Measurements from ENCODE around the gene ZNF611.
"Not testable (repeated sequence)": the region's sequence is repeated elsewhere in the genome, so short reads cannot be mapped to it uniquely, and the experiment has no call there.

ZNF611 gene

GRCh38 chr19:52681216-52681615 is 53.6 kb downstream of the ZNF611 start:
- not testable (repeated sequence) for DNase-seq

- no peak for DNase-seq
Observed at GRCh38 chr19:52679598-52679997, 55.2 kb downstream of the ZNF611 start.

- not testable (repeated sequence) for DNase-seq
Observed at GRCh38 chr19:52675239-52675638, 59.6 kb downstream of the ZNF611 start.

DNA sequence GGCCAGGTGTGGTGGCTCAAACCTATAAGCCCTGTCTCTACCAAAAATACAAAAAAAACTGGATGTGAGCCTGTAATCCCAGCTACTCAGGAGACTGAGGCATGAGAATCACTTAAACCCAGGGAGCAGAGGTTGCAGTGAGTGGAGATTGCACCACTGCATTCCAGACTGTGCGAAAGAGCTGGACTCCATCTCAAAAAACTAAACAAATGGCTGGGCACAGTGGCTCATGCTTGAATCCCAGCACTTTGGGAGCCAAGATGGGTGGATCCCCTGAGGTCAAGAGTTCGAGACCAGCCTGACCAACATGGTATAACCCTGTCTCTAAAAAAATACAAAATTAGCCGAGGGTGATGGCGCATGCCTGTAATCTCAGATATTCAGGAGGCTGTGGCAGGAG is 61.8 kb downstream of the ZNF611 start:
- no peak for DNase-seq

GRCh38 chr19:52670046-52670445 is 64.8 kb downstream of the ZNF611 start:
- peak in 34 of 56 donors; percentile 1 to 82 (median 38) for DNase-seq

GRCh38 chr19:52669586-52669985 is 65.3 kb downstream of the ZNF611 start:
- DNase-seq: peak in 7 of 56 donors; percentile 0 to 19 (median 3)

- no peak for DNase-seq
Observed at GRCh38 chr19:52667972-52668371, 66.9 kb downstream of the ZNF611 start.

DNA sequence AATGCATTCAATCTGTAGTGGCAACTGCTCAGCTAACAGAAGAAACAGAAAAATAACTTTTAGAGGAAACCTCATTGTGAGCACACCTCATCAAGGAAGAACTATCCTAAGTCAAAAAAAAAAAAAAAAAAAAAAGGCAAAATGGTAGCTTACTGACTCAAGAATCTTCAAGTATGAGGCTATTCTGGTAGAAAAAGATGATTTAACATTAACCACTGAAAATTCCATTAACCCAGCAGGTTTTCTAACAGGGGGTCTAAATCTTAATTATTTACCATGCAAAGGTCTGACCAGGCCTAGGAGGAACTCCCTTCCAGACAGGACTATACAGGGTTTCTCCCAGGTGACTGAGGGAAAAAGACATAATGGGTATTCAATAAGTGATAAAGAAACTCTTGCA is 68.3 kb downstream of the ZNF611 start:
- DNase-seq: no peak

GRCh38 chr19:52665529-52665928 is 69.3 kb downstream of the ZNF611 start:
- peak in 3 of 56 donors; percentile 2 to 38 (median 13) for DNase-seq

DNA sequence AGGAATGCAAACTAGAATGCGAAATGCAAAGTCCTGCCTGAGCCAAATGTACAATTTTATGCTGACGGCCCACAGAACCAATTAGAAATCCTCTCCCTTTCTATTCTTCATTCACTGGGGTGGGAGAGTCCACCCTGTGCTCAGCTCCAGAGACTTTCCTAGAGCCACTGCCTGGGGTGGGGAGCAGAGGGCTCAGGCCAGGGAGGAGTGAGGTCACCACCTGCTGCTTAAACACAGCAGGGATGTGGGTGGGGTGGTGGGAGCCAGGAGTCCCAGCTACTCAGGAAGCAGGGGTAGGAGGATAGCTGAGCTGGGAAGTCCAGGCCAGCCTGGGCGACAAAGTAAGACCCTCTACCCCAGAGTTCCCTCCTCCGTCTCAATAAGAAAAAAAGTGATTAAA is 69.8 kb downstream of the ZNF611 start:
- DNase-seq: no peak

- DNase-seq: no peak
Observed at GRCh38 chr19:52664461-52664860, 70.4 kb downstream of the ZNF611 start.

GRCh38 chr19:52662631-52663030 is 72.2 kb downstream of the ZNF611 start:
- no peak for DNase-seq

GRCh38 chr19:52660981-52661380 is 73.9 kb downstream of the ZNF611 start:
- no peak for DNase-seq

GRCh38 chr19:52659013-52659412 is 75.8 kb downstream of the ZNF611 start:
- DNase-seq: no peak

DNA sequence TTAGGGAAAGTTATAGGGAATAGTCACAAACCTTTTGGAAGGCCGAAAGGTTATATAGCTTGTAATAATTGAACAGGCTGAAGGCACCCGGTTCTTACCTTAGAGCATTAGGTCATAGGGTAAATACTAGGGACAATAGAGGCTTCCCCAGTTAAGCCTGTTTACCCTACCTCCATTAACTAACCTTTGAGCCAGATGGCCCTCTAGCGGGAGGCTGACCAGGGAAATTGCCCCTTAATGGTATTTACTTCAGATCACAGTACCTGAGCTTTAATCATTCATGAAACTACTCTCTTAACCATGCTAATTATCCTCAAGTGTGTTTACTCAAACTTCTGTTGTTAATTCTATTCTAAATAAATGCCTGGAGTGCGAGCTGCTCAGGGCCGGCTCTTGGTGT is 76.2 kb downstream of the ZNF611 start:
- DNase-seq: no peak

GRCh38 chr19:52653161-52653560 is 81.7 kb downstream of the ZNF611 start:
- no peak for DNase-seq
